OCI-LY1 (cell line): ENCODE measurements around the gene MINDY4.

Experiments used
- EZH2 ChIP-seq: fragments of 200-600 bp; sonication (generic), shearing (Covaris generic); IDR thresholded peaks from 2 replicates; pipeline ENCODE4 v1.8.0; 2017; ENCODE audit warnings: borderline replicate concordance, mixed run types, mild to moderate bottlenecking, antibody characterized with exemption, low read length, moderate library complexity, mixed read lengths
- TF ChIP-seq, protein P1 (sequence below): fragments of 200-600 bp; sonication (generic), shearing (Covaris generic); IDR thresholded peaks from 2 replicates; pipeline ENCODE4 v1.5.1; 2017; ENCODE audit warnings: mild to moderate bottlenecking, antibody characterized with exemption, low read length, moderate library complexity, mixed read lengths

DNA sequence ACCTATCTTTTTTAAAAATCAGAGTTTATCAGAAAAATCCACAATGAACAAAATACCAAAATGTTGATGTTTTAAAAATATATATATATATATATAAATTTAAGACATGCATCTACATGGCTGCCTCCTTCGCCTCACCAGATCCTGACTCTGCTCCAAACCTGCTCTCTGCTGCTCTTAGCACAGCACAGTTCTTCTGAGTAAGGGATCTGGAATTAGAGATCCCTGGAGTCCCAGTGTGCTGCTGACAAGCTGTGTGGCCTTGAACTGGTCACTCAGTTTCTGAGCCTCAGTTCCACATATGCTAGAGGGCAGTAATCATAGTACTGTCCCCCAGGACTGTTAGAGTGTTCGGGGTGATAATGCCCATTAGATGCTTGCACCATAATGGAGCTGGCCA is 87.4 kb downstream of the MINDY4 start:
- TF ChIP-seq, protein P1, sequence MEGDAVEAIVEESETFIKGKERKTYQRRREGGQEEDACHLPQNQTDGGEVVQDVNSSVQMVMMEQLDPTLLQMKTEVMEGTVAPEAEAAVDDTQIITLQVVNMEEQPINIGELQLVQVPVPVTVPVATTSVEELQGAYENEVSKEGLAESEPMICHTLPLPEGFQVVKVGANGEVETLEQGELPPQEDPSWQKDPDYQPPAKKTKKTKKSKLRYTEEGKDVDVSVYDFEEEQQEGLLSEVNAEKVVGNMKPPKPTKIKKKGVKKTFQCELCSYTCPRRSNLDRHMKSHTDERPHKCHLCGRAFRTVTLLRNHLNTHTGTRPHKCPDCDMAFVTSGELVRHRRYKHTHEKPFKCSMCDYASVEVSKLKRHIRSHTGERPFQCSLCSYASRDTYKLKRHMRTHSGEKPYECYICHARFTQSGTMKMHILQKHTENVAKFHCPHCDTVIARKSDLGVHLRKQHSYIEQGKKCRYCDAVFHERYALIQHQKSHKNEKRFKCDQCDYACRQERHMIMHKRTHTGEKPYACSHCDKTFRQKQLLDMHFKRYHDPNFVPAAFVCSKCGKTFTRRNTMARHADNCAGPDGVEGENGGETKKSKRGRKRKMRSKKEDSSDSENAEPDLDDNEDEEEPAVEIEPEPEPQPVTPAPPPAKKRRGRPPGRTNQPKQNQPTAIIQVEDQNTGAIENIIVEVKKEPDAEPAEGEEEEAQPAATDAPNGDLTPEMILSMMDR, result no peak
- TF ChIP-seq EZH2, result no peak
